IPS DF 6.9 (cell line): ENCODE data around the gene MLF2.

ENCODE experiments used
- DNase-seq: peaks from one replicate; pipeline ENCODE4 v3.0.0-alpha.2; 2013; ENCODE audit warnings: low read depth, low spot score
- H3K27ac ChIP-seq: one replicate; pipeline ENCODE4 v1.5.1; 2013; ENCODE audit warnings: low read length, control low read depth
- H3K27me3 ChIP-seq: 2 replicates; pipeline ENCODE4 v1.6.1; 2013; ENCODE audit warnings: mild to moderate bottlenecking, low read length; ENCODE audit not compliant: control insufficient read depth, insufficient read depth
- H3K36me3 ChIP-seq: 2 replicates; pipeline ENCODE4 v1.6.1; 2013; ENCODE audit warnings: low read length; ENCODE audit not compliant: control insufficient read depth, insufficient read depth
- H3K4me1 ChIP-seq: 2 replicates; pipeline ENCODE4 v1.6.1; 2013; ENCODE audit warnings: low read length; ENCODE audit not compliant: control insufficient read depth, insufficient read depth
- H3K4me3 ChIP-seq: 2 replicates; pipeline ENCODE4 v1.5.1; 2013; ENCODE audit warnings: mild to moderate bottlenecking, low read length
- H3K9me3 ChIP-seq: 2 replicates; pipeline ENCODE4 v1.6.1; 2013; ENCODE audit warnings: low read length, inconsistent platforms; ENCODE audit not compliant: control insufficient read depth, insufficient read depth
- WGBS: extraction: QIAGEN DNeasy Blood & Tissue Kit; methylation state at CpG from one replicate; pipeline ENCODE4 v1.1.7; 2013; ENCODE audit warnings: mixed read lengths, missing lambda C conversion rate; ENCODE audit not compliant: insufficient read length, insufficient coverage; 5-methylcytosine and 5-hydroxymethylcytosine counted together

MLF2 gene

GRCh38 chr12:6764011-6764828, 11.3 kb upstream of the MLF2 start:
- peak; percentile 99 for DNase-seq
- Histone ChIP-seq H3K27me3 (no peaks in the 10 kb centered on the region), H3K9me3 (no peaks in the 10 kb centered on the region), H3K27ac (no peak overlapping the region), H3K36me3 (no peaks in the 10 kb centered on the region), H3K4me1 (peaks cover 8% of the 10 kb centered on the region), H3K4me3 (no peak overlapping the region; the same call in 1 of the 2 replicates)
- WGBS: no CpG with 5 or more reads among the region's 16 CpGs

GRCh38 chr12:6763380-6763779, 10.4 kb upstream of the MLF2 start:
- H3K4me1 ChIP-seq: peaks cover 5% of the 10 kb centered on the region
- H3K9me3 ChIP-seq: no peaks in the 10 kb centered on the region
- H3K27ac ChIP-seq: no peak overlapping the region
- no peak overlapping the region for H3K4me3 ChIP-seq
- no peaks in the 10 kb centered on the region for H3K36me3 ChIP-seq
- no peaks in the 10 kb centered on the region for H3K27me3 ChIP-seq
- WGBS: no CpG with 5 or more reads among the region's 4 CpGs
- DNase-seq: no peak

- Histone ChIP-seq H3K4me3 (no peak overlapping the region), H3K9me3 (no peaks in the 10 kb centered on the region), H3K36me3 (no peaks in the 10 kb centered on the region), H3K27me3 (no peaks in the 10 kb centered on the region), H3K27ac (no peak overlapping the region), H3K4me1 (peaks cover 3% of the 10 kb centered on the region; the same call in 1 of the 2 replicates)
- WGBS: no CpG with 5 or more reads among the region's 5 CpGs
- no peak for DNase-seq
Observed at GRCh38 chr12:6759741-6760140, 6.8 kb upstream of the MLF2 start.

GRCh38 chr12:6758506-6759095, 5.7 kb upstream of the MLF2 start:
- no peak overlapping the region for H3K27ac ChIP-seq
- H3K27me3 ChIP-seq: no peaks in the 10 kb centered on the region
- H3K9me3 ChIP-seq: no peaks in the 10 kb centered on the region
- H3K4me3 ChIP-seq: no peak overlapping the region
- peaks cover 4% of the 10 kb centered on the region; the same call in 1 of the 2 replicates for H3K4me1 ChIP-seq
- WGBS: no CpG with 5 or more reads among the region's 9 CpGs
- no peak for DNase-seq
- H3K36me3 ChIP-seq: no peaks in the 10 kb centered on the region

GRCh38 chr12:6757028-6757690, 4.2 kb upstream of the MLF2 start:
- Histone ChIP-seq H3K27ac (no peak overlapping the region), H3K36me3 (no peaks in the 10 kb centered on the region), H3K27me3 (no peaks in the 10 kb centered on the region), H3K4me3 (no peak overlapping the region), H3K4me1 (peaks cover 2% of the 10 kb centered on the region; the same call in 1 of the 2 replicates), H3K9me3 (no peaks in the 10 kb centered on the region)
- DNase-seq: no peak
- WGBS: no CpG with 5 or more reads among the region's 8 CpGs

DNA sequence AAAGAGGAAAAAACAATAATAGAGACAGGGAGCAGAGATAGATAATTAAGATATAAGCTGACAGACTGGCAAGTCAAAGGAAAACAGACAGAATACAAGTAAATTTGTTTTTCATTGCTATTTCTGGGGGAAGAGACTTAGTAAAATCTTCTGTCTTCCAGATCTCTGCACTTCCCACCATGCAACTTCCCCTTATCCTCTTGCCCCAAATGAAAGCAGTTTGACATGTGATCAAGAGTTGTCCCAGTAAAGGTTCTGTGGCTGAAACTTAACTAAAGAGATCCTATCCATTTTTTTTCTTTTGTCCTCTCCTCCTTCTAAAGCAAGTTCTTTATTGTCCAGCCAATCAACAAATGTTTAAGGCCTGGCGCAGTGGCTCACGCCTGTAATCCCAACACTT, 1.5 kb upstream of the MLF2 start:
- Histone ChIP-seq H3K36me3 (peaks cover 14% of the 10 kb centered on the region), H3K27ac (no peak overlapping the region), H3K27me3 (no peaks in the 10 kb centered on the region), H3K9me3 (no peaks in the 10 kb centered on the region), H3K4me1 (peaks cover 3% of the 10 kb centered on the region; the same call in 1 of the 2 replicates), H3K4me3 (no peak overlapping the region)
- WGBS: no CpG with 5 or more reads among the region's 2 CpGs
- no peak for DNase-seq

DNA sequence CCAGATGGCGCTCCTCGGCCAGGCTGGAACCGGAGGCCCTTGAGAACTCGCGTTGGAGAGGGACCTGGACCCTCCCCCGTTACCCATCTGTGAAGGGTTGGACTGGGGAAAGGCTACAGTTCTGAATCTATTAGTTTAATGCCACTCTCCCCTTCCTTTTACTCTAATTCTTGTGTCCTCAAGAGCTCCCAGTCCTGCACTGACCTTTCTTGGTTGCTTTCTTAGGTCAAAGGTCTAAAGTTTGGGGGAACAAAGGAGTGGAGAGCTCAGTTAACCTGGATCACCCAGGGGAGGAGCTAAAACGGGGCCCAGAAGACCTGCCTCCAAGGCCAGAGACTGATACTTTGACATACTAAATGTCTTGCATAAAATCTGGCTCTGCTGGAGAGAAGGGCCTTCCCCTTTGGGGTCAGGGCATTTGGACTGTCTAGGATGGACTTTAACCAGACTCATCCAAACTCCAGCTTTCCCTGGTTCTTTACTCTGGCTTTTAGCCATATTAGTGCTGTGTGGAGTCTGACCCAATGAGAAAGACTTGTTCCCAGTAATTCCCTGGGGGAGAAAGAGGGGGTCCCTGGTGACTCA, 923 bp upstream of the MLF2 start:
- no peaks in the 10 kb centered on the region for H3K27me3 ChIP-seq
- no peaks in the 10 kb centered on the region for H3K9me3 ChIP-seq
- H3K27ac ChIP-seq: no peak overlapping the region
- H3K4me1 ChIP-seq: peaks cover 3% of the 10 kb centered on the region; the same call in 1 of the 2 replicates
- peaks cover 19% of the 10 kb centered on the region for H3K36me3 ChIP-seq
- H3K4me3 ChIP-seq: no peak overlapping the region; the same call in 1 of the 2 replicates
- WGBS: no CpG with 5 or more reads among the region's 7 CpGs
- no peak for DNase-seq

DNA sequence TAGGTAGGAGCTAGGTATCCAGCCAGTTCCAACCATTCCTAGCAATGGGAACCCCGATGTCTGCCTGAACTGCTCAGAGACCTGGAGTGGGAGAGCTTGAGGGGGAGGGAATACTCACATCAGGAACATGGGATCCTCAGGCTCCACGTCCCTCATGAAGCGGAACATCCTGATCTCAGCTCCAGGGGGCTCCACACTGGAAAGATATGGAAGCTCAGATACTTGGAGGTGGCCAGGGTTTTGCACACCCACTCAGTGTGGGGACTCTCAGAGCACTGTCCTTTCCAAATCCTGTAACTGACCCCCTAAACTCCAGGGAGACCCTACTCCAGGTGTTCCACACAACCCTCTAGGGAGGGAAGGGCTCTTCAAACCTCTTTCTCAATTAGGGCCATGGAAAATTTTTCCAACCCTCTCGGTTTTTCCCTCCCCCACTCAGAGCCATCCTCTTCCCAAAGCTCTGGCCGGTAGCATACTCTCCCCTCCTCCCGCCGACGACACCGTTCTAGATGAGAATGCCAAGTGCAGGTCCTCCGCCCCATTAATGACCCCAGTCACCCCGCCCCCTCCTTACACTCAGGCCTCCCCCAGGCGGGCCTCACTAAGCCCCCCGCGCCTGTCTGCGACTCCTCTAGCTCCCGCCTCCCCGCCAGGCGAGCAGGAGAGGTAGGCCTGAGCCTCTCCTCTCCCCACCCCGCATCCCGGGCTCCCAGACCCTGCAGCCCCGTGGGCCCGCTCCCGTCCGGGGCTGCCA, 597 bp downstream of the MLF2 start:
- DNase-seq: no peak
- Histone ChIP-seq H3K36me3 (peaks cover 32% of the 10 kb centered on the region), H3K27ac (no peak overlapping the region), H3K9me3 (no peaks in the 10 kb centered on the region; the same call in 1 of the 2 replicates), H3K4me1 (0 out of 2 replicates have a peak, but pooled peaks cover 3% of the 10 kb centered on the region), H3K27me3 (no peaks in the 10 kb centered on the region), H3K4me3 (peak overlapping the region; percentile 91)
- no CpG with 5 or more reads among the region's 24 CpGs for WGBS

DNA sequence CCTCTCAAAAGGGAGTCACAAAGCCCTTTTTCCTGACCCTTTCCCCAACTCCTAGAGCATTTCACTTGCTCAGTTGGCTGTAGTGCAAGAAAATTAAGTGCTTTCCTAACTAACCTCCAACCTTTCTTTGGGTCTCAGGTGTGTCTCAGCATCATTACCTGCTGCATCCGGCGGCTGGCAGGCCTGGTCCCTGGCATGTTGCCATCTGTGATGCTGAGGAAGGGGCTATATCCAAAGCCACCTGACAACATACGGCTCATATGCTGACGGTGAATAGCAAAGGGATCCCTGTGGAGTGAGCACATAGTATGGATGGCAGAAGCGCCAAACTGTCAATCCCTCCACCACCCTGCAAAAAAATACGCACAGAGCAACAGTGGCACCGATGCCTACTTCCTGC, 1.2 kb downstream of the MLF2 start:
- DNase-seq: no peak
- H3K4me3 ChIP-seq: peak overlapping the region; percentile 91; the same call in 1 of the 2 replicates
- H3K27ac ChIP-seq: no peak overlapping the region
- H3K36me3 ChIP-seq: peaks cover 34% of the 10 kb centered on the region
- H3K27me3 ChIP-seq: no peaks in the 10 kb centered on the region
- H3K4me1 ChIP-seq: 0 out of 2 replicates have a peak, but pooled peaks cover 3% of the 10 kb centered on the region
- no CpG with 5 or more reads among the region's 7 CpGs for WGBS
- no peaks in the 10 kb centered on the region; the same call in 1 of the 2 replicates for H3K9me3 ChIP-seq
